ENCODE measurements around the gene MRPL43.

GRCh38 chr10:101007099-101007711 lies 19.9 kb upstream of the MRPL43 start:
- TF ChIP-seq CTCF (IDR thresholded peaks at IDR 0.05) (no peak), POLR2A (IDR thresholded peaks at IDR 0.05) (no peak)

All from vagina (tissue), 2 donors.